GM12892 (cell line): Measurements from ENCODE around the gene NT5C1A.

Experiments used
- POLR2A ChIP-seq: IDR thresholded peaks from 2 replicates; pipeline ENCODE4 v1.6.1; 2011; ENCODE audit warnings: low read depth, low read length, control low read depth
- POLR2AphosphoS5 ChIP-seq: IDR thresholded peaks from 2 replicates; pipeline ENCODE4 v1.6.1; 2011; ENCODE audit warnings: low read depth, low read length, control low read depth

DNA sequence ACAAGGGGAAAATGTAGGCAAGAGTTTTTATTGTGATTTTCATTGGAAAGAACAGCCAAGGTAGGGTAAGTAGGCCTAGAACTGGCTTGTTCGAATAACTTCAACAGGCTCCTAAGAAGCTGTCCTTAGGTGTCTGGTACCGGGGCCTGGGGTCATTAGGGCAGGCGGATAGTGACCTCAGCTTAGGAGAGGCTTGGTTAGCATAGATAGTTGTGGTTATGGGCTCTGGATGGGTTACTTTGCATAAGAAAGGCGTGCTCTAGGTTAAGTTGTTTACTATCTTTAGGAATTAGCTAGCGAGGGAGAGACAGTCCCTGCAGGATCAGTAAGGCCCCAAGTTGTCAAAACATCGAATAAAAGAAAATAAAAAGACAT, 40.0 kb upstream of the NT5C1A start:
- TF ChIP-seq POLR2AphosphoS5 (no peak), POLR2A (no peak)
